ENCODE data around the gene IL22RA1. TPM values are rescaled to one million over a fixed set of nuclear protein-coding genes. Genes with fewer than 3 reads are reported as not detected.

The IL22RA1 gene
- total and polyA plus RNA-seq, 2 donors from 2014 or later = 1.4 TPM

Other genes with a start within 250 kb of the IL22RA1 start
- 0.57 TPM for gene CNR2, start 229.8 kb downstream of the IL22RA1 start, total RNA-seq
- gene CNR2, start 229.8 kb downstream of the IL22RA1 start, polyA plus RNA-seq (ENCODE audit: insufficient read depth, low read depth, low replicate concordance) = not detected
- gene PNRC2, start 183.3 kb downstream of the IL22RA1 start, total RNA-seq = 107 TPM
- 86.3 TPM for gene PNRC2, start 183.3 kb downstream of the IL22RA1 start, polyA plus RNA-seq (ENCODE audit: insufficient read depth, low read depth, low replicate concordance)
- gene SRSF10, start 162.8 kb downstream of the IL22RA1 start, total RNA-seq = 96.2 TPM
- gene SRSF10, start 162.8 kb downstream of the IL22RA1 start, polyA plus RNA-seq (ENCODE audit: insufficient read depth, low read depth, low replicate concordance) = 48.5 TPM
- gene MYOM3, start 31.0 kb downstream of the IL22RA1 start, total RNA-seq = 13.5 TPM
- gene MYOM3, start 31.0 kb downstream of the IL22RA1 start, polyA plus RNA-seq (ENCODE audit: insufficient read depth, low read depth, low replicate concordance) = 20.5 TPM
- gene IFNLR1, start 44.1 kb upstream of the IL22RA1 start, total RNA-seq = 4.8 TPM
- gene IFNLR1, start 44.1 kb upstream of the IL22RA1 start, polyA plus RNA-seq (ENCODE audit: insufficient read depth, low read depth, low replicate concordance) = 1.6 TPM
- 1.7 TPM for gene GRHL3, start 176.2 kb upstream of the IL22RA1 start, total RNA-seq
- gene GRHL3, start 176.2 kb upstream of the IL22RA1 start, polyA plus RNA-seq (ENCODE audit: insufficient read depth, low read depth, low replicate concordance) = 0.32 TPM